MM.1S (cell line): ENCODE measurements around the gene MYOC.

Experiments
- DNase-seq: peaks from one replicate; pipeline ENCODE4 v3.0.0-alpha.2; 2015
- H2AFZ ChIP-seq: fragments of 300-600 bp; sonication (generic); 2 replicates; pipeline ENCODE4 v1.6.0; 2016; ENCODE audit warnings: antibody characterized with exemption, low read length
- H3F3A ChIP-seq: fragments of 300-600 bp; sonication (generic); 2 replicates; pipeline ENCODE4 v1.6.1; 2016; ENCODE audit warnings: mild to moderate bottlenecking, antibody characterized with exemption, low read length, moderate library complexity, mixed read lengths; ENCODE audit not compliant: insufficient read depth
- H3K27ac ChIP-seq: fragments of 300-600 bp; sonication (generic); 2 replicates; pipeline ENCODE4 v1.5.1; 2016; ENCODE audit warnings: mild to moderate bottlenecking, low read length
- H3K27me3 ChIP-seq: fragments of 300-600 bp; sonication (generic); replicated peaks from 2 replicates; pipeline ENCODE4 v1.6.0; 2016; ENCODE audit warnings: low read length; ENCODE audit not compliant: insufficient read depth
- H3K36me3 ChIP-seq: fragments of 300-600 bp; sonication (generic); replicated peaks from 2 replicates; pipeline ENCODE4 v1.6.1; 2016; ENCODE audit warnings: mild to moderate bottlenecking, low read length, mixed read lengths; ENCODE audit not compliant: insufficient read depth
- H3K4me1 ChIP-seq: fragments of 300-600 bp; sonication (generic); 2 replicates; pipeline ENCODE4 v1.6.1; 2016; ENCODE audit warnings: low read length, mixed read lengths
- H3K4me2 ChIP-seq: fragments of 300-600 bp; sonication (generic); 2 replicates; pipeline ENCODE4 v1.6.0; 2016; ENCODE audit warnings: low read depth, low read length
- H3K4me3 ChIP-seq: fragments of 300-600 bp; sonication (generic); 2 replicates; pipeline ENCODE4 v1.5.1; 2016; ENCODE audit warnings: low read length, mixed read lengths
- H3K79me2 ChIP-seq: fragments of 300-600 bp; sonication (generic); 2 replicates; pipeline ENCODE4 v1.6.1; 2016; ENCODE audit warnings: mixed run types, low read length, mixed read lengths
- H3K9ac ChIP-seq: fragments of 300-600 bp; sonication (generic); 2 replicates; pipeline ENCODE4 v1.6.1; 2016; ENCODE audit warnings: low read length, mixed read lengths
- H3K9me2 ChIP-seq: fragments of 300-600 bp; sonication (generic); replicated peaks from 2 replicates; pipeline ENCODE4 v1.6.1; 2016; ENCODE audit warnings: mild to moderate bottlenecking, low read length, mixed read lengths; ENCODE audit not compliant: insufficient read depth
- H3K9me3 ChIP-seq: fragments of 300-600 bp; sonication (generic); replicated peaks from 2 replicates; pipeline ENCODE4 v1.6.1; 2016; ENCODE audit warnings: mild to moderate bottlenecking, low read length, mixed read lengths; ENCODE audit not compliant: insufficient read depth
- H4K20me1 ChIP-seq: fragments of 300-600 bp; sonication (generic); 2 replicates; pipeline ENCODE4 v1.6.1; 2016; ENCODE audit warnings: mild to moderate bottlenecking, low read length, moderate library complexity, mixed read lengths; ENCODE audit not compliant: insufficient read depth
- EZH2 ChIP-seq: fragments of 300-600 bp; sonication (generic); optimal IDR thresholded peaks from 2 replicates; pipeline ENCODE3; 2017; ENCODE audit warnings: low read depth, mild to moderate bottlenecking, antibody characterized with exemption, low read length, mixed read lengths
- EZH2phosphoT487 ChIP-seq: fragments of 300-600 bp; sonication (generic); IDR thresholded peaks from 2 replicates; pipeline ENCODE4 v1.6.1; 2018; ENCODE audit warnings: antibody characterized with exemption, low read length
- TF ChIP-seq, protein P1 (sequence below): fragments of 300-600 bp; sonication (generic); IDR thresholded peaks from 2 replicates; pipeline ENCODE4 v1.5.1; 2016; ENCODE audit warnings: antibody characterized with exemption, low read length, mixed read lengths

Gene MYOC

DNA sequence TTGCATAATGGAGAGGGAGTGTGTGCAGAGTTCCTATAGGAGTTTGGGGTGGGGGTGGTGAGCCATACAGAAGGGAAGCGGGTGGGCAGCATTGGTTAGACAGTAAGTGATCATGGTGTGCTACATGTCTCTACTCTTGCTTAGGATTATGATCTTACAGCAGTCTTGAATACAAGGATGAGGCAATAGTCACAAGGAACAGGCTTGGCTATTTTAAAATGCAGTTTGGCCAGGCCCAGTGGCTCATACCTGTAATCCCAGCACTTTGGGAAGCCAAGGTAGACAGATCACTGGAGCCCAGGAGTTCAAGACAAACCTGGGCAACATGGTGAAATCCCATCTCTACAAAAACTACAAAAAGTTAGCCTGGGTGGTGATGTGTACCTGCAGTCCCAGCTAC is 12.3 kb downstream of the MYOC start:
- H3K9me3 ChIP-seq = no peaks in the 10 kb centered on the region
- DNase-seq = no peak
- no peak overlapping the region for H3K27ac ChIP-seq
- no peaks in the 10 kb centered on the region for H3K36me3 ChIP-seq
- TF ChIP-seq, protein P1, sequence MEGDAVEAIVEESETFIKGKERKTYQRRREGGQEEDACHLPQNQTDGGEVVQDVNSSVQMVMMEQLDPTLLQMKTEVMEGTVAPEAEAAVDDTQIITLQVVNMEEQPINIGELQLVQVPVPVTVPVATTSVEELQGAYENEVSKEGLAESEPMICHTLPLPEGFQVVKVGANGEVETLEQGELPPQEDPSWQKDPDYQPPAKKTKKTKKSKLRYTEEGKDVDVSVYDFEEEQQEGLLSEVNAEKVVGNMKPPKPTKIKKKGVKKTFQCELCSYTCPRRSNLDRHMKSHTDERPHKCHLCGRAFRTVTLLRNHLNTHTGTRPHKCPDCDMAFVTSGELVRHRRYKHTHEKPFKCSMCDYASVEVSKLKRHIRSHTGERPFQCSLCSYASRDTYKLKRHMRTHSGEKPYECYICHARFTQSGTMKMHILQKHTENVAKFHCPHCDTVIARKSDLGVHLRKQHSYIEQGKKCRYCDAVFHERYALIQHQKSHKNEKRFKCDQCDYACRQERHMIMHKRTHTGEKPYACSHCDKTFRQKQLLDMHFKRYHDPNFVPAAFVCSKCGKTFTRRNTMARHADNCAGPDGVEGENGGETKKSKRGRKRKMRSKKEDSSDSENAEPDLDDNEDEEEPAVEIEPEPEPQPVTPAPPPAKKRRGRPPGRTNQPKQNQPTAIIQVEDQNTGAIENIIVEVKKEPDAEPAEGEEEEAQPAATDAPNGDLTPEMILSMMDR = no peak
- TF ChIP-seq EZH2 (no peak), EZH2phosphoT487 (no peak)
- H4K20me1 ChIP-seq = no peaks in the 10 kb centered on the region
- no peaks in the 10 kb centered on the region for H3K4me1 ChIP-seq
- no peak overlapping the region for H3K4me3 ChIP-seq
- H3F3A ChIP-seq = no peaks in the 10 kb centered on the region
- H3K79me2 ChIP-seq = no peaks in the 10 kb centered on the region
- no peaks in the 10 kb centered on the region for H3K9me2 ChIP-seq
- H3K4me2 ChIP-seq = no peak overlapping the region
- no peak overlapping the region for H3K9ac ChIP-seq
- no peak overlapping the region for H2AFZ ChIP-seq
- H3K27me3 ChIP-seq = no peaks in the 10 kb centered on the region

DNA sequence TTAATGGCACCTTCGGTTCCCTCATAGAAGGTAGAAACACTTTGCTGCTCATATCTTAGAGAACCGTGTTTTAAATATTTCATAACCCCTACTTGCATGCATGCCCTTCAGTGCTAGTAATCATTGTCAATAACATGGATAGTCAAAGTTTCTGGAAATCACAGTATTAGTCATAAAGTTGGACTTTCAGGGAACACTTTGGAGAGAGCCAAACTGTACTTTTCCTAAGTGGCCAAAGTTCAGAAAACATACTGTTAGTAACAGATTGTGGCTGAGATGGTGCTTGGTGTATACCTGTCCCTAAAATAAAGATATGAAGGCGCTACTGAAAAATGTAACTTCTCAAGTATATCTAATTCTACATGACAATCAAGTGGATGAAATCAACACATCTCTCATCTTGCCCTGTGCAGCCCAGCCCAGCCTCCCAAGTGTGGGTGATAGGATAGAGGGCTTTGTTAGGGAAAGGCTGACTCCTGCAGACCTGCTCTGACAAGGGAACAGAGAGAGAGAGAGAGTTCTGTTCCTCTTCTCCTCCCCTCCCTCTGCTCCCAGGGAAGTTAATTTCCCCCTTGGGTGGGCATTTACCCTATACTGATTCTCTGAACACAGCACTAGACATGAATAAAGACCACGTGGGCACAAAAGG is 14.4 kb downstream of the MYOC start:
- Histone ChIP-seq H3K9me3 (no peaks in the 10 kb centered on the region), H3K4me2 (no peak overlapping the region), H3K4me3 (no peak overlapping the region), H4K20me1 (no peaks in the 10 kb centered on the region), H3K27me3 (no peaks in the 10 kb centered on the region), H3K79me2 (no peaks in the 10 kb centered on the region), H3K9me2 (no peaks in the 10 kb centered on the region), H3F3A (no peaks in the 10 kb centered on the region), H3K4me1 (no peaks in the 10 kb centered on the region), H3K27ac (no peak overlapping the region), H2AFZ (no peak overlapping the region), H3K36me3 (no peaks in the 10 kb centered on the region), H3K9ac (no peak overlapping the region)
- DNase-seq = no peak
- TF ChIP-seq EZH2 (no peak), EZH2phosphoT487 (no peak)
- TF ChIP-seq, protein P1 = no peak

DNA sequence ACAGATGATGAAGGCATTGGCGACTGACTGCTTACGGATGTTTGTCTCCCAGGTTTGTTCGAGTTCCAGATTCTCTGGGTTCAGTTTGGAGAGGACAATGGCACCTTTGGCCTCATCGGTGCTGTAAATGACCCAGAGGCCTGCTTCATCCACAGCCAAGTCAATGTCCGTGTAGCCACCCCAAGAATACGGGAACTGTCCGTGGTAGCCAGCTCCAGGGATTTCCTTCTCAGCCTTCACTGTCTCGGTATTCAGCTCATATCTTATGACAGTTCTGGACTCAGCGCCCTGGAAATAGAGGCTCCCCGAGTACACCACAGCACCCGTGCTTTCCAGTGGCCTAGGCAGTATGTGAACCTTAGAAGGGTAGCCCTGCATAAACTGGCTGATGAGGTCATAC is 16.3 kb downstream of the MYOC start:
- Histone ChIP-seq H3F3A (no peaks in the 10 kb centered on the region), H3K27me3 (no peaks in the 10 kb centered on the region), H3K4me3 (no peak overlapping the region), H3K4me1 (no peaks in the 10 kb centered on the region), H4K20me1 (no peaks in the 10 kb centered on the region), H3K9ac (no peak overlapping the region), H3K79me2 (no peaks in the 10 kb centered on the region), H3K36me3 (no peaks in the 10 kb centered on the region), H2AFZ (no peak overlapping the region), H3K9me2 (no peaks in the 10 kb centered on the region), H3K4me2 (no peak overlapping the region), H3K27ac (no peak overlapping the region), H3K9me3 (no peaks in the 10 kb centered on the region)
- DNase-seq = no peak
- TF ChIP-seq EZH2phosphoT487 (no peak), EZH2 (no peak)
- TF ChIP-seq, protein P1 = no peak
